MM.1S (cell line): ENCODE measurements around the gene ARID4B.

ENCODE experiments used
- EZH2 ChIP-seq: fragments of 300-600 bp; sonication (generic); optimal IDR thresholded peaks from 2 replicates; pipeline ENCODE3; 2017; ENCODE audit warnings: low read depth, mild to moderate bottlenecking, antibody characterized with exemption, low read length, mixed read lengths
- EZH2phosphoT487 ChIP-seq: fragments of 300-600 bp; sonication (generic); IDR thresholded peaks from 2 replicates; pipeline ENCODE4 v1.6.1; 2018; ENCODE audit warnings: antibody characterized with exemption, low read length
- TF ChIP-seq, protein P1 (sequence below): fragments of 300-600 bp; sonication (generic); IDR thresholded peaks from 2 replicates; pipeline ENCODE4 v1.5.1; 2016; ENCODE audit warnings: antibody characterized with exemption, low read length, mixed read lengths

DNA sequence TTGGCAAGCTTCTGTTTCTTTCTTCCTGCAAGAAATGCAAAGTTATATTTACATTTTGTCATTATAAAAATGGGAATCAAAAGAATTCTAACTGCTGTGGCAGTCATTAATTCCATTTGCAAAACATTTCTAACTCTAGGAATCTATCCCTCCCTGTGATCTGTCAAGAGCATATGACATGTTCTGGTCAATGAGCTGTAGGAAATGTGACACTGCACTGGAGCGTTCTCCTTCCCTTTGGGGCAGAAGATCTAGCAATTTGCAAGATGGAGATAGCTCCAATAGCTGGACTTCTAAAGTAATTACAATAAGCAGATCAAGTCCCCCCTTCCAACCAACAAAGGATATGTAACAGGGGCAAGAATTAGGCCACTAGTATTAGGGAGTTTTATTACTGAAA, 205.6 kb downstream of the ARID4B start:
- TF ChIP-seq, protein P1, sequence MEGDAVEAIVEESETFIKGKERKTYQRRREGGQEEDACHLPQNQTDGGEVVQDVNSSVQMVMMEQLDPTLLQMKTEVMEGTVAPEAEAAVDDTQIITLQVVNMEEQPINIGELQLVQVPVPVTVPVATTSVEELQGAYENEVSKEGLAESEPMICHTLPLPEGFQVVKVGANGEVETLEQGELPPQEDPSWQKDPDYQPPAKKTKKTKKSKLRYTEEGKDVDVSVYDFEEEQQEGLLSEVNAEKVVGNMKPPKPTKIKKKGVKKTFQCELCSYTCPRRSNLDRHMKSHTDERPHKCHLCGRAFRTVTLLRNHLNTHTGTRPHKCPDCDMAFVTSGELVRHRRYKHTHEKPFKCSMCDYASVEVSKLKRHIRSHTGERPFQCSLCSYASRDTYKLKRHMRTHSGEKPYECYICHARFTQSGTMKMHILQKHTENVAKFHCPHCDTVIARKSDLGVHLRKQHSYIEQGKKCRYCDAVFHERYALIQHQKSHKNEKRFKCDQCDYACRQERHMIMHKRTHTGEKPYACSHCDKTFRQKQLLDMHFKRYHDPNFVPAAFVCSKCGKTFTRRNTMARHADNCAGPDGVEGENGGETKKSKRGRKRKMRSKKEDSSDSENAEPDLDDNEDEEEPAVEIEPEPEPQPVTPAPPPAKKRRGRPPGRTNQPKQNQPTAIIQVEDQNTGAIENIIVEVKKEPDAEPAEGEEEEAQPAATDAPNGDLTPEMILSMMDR: no peak
- no peak for TF ChIP-seq EZH2phosphoT487
- no peak for TF ChIP-seq EZH2
